ENCODE data around the gene ERI3.

DNA sequence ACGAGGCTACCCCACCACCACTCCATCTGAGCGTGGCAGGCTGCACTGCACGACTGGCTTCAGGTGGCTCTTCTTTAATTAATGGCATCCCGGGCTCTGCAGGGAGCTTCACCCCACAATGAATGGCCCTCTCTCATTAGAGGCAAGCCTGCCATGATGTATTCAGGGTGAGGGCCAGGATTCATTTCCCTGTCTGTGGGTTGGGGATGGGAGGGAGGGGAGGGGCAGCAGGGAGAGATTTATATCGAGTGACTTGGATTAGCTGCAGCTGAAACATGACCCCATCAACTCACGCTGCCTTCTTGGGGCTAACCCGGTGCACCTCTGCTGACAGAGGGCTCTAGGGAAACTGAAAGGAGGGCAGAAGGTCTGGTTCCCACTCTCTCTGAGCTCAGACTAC, 54.2 kb downstream of the ERI3 start:
- TF ChIP-seq, protein P1, sequence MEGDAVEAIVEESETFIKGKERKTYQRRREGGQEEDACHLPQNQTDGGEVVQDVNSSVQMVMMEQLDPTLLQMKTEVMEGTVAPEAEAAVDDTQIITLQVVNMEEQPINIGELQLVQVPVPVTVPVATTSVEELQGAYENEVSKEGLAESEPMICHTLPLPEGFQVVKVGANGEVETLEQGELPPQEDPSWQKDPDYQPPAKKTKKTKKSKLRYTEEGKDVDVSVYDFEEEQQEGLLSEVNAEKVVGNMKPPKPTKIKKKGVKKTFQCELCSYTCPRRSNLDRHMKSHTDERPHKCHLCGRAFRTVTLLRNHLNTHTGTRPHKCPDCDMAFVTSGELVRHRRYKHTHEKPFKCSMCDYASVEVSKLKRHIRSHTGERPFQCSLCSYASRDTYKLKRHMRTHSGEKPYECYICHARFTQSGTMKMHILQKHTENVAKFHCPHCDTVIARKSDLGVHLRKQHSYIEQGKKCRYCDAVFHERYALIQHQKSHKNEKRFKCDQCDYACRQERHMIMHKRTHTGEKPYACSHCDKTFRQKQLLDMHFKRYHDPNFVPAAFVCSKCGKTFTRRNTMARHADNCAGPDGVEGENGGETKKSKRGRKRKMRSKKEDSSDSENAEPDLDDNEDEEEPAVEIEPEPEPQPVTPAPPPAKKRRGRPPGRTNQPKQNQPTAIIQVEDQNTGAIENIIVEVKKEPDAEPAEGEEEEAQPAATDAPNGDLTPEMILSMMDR (IDR thresholded peaks at IDR 0.05; ENCODE audit: insufficient read depth, low read length, poor library complexity, severe bottlenecking), result no peak
- TF ChIP-seq EZH2phosphoT487 (conservative IDR thresholded peaks at IDR 0.05; ENCODE audit: low read length), result no peak

Data from SU-DHL-6 (cell line).